ENCODE data around the gene PTPMT1. TPM values are rescaled to one million over a fixed set of nuclear protein-coding genes. Genes with fewer than 3 reads are reported as not detected.
"Not testable (repeated sequence)": the region's sequence is repeated elsewhere in the genome, so short reads cannot be mapped to it uniquely, and the experiment has no call there.

Gene PTPMT1
- total and polyA plus RNA-seq, 12 donors = 16.9 to 66.9 (median 22.4) TPM

- 18 to 37% methylated on average over 2 of the region's 2 CpGs for WGBS, 2 donors
- Histone ChIP-seq H3K4me1 (peaks cover 12 to 91% (median 74%) of the 10 kb centered on the region in 9 donors), H3K27ac (peak overlapping the region in 7 of 10 donors; percentile 2 to 64 (median 26)), H3K36me3 (peaks cover 0 to 17% (median 0%) of the 10 kb centered on the region in 9 donors), H3K27me3 (no peaks in the 10 kb centered on the region), H3K4me3 (no peak overlapping the region), H3K9me3 (no peaks in the 10 kb centered on the region)
- ATAC-seq (no peak), DNase-seq (no peak)
- intact Hi-C loops (cut with DNase I) = loop anchor here in 3 of 10 donors (5.0 to 10.0 kb wide), 3 partner anchors 37 to 55 kb away; no protein-coding TSS in a partner anchor
- no peak for TF ChIP-seq CTCF (IDR thresholded peaks at IDR 0.05)
Measured at GRCh38 chr11:47539681-47540039, 25.7 kb upstream of the PTPMT1 start.

GRCh38 chr11:47541070-47541469 lies 24.3 kb upstream of the PTPMT1 start:
- Histone ChIP-seq H3K4me1 (peaks cover 12 to 79% (median 66%) of the 10 kb centered on the region in 9 donors), H3K9me3 (no peaks in the 10 kb centered on the region), H3K36me3 (peaks cover 0 to 5% (median 0%) of the 10 kb centered on the region in 9 donors), H3K27ac (peak overlapping the region in 2 of 10 donors; percentile 50 to 64), H3K4me3 (no peak overlapping the region), H3K27me3 (no peaks in the 10 kb centered on the region)
- no peak for ATAC-seq
- no peak for TF ChIP-seq CTCF (IDR thresholded peaks at IDR 0.05)
- DNase-seq = no peak
- intact Hi-C loops (cut with DNase I) = no loop called here
- 98 to 100% methylated on average over 2 of the region's 2 CpGs for WGBS, 2 donors

GRCh38 chr11:47545298-47545697 lies 20.1 kb upstream of the PTPMT1 start:
- TF ChIP-seq CTCF (IDR thresholded peaks at IDR 0.05) = no peak
- Histone ChIP-seq H3K9me3 (no peaks in the 10 kb centered on the region), H3K36me3 (peaks cover 0 to 3% (median 0%) of the 10 kb centered on the region in 9 donors), H3K4me3 (no peak overlapping the region), H3K27me3 (no peaks in the 10 kb centered on the region), H3K4me1 (peaks cover 2 to 73% (median 45%) of the 10 kb centered on the region in 9 donors), H3K27ac (no peak overlapping the region)
- DNase-seq (no peak), ATAC-seq (no peak)
- 97 to 98% methylated on average over 6 of the region's 6 CpGs for WGBS, 2 donors
- intact Hi-C loops (cut with DNase I) = no loop called here

- intact Hi-C loops (cut with DNase I); DNase-seq; H3K4me3 ChIP-seq; H3K27ac ChIP-seq; H3K27me3 ChIP-seq; H3K9me3 ChIP-seq; ATAC-seq; H3K36me3 ChIP-seq: not testable (repeated sequence)
- 98% methylated on average over 7 of the region's 7 CpGs for WGBS, 2 donors
- H3K4me1 ChIP-seq = peaks cover 0 to 73% (median 45%) of the 10 kb centered on the region in 9 donors
Measured at GRCh38 chr11:47546274-47546673, 19.1 kb upstream of the PTPMT1 start.

GRCh38 chr11:47550288-47551047 lies 14.9 kb upstream of the PTPMT1 start:
- intact Hi-C loops (cut with DNase I) = loop anchor here in 5 of 10 donors (5.0 to 10.0 kb wide), 3 partner anchors 33 to 83 kb away; no protein-coding TSS in a partner anchor
- DNase-seq (no peak), ATAC-seq (no peak)
- Histone ChIP-seq H3K27ac (peak overlapping the region in 2 of 10 donors; percentile 6 to 96), H3K36me3 (peaks cover 0 to 5% (median 0%) of the 10 kb centered on the region in 9 donors), H3K27me3 (no peaks in the 10 kb centered on the region), H3K9me3 (no peaks in the 10 kb centered on the region), H3K4me1 (peaks cover 4 to 62% (median 45%) of the 10 kb centered on the region in 9 donors), H3K4me3 (no peak overlapping the region)
- TF ChIP-seq CTCF (IDR thresholded peaks at IDR 0.05) = no peak
- 80 to 85% methylated on average over 10 of the region's 10 CpGs for WGBS, 2 donors
